Endothelial cell (in vitro differentiated cells): Measurements from ENCODE around the gene TRDN. TPM values are rescaled to one million over a fixed set of nuclear protein-coding genes. Genes with fewer than 3 reads are reported as not detected.

Experiments
- DNase-seq: peaks from one replicate; pipeline ENCODE4 v3.0.0; 2021; ENCODE audit warnings: low spot score
- H3K27ac Mint-ChIP-seq: one replicate; pipeline ENCODE4 v1.8.0; 2021; ENCODE audit warnings: mixed read lengths, inconsistent platforms; ENCODE audit not compliant: unreplicated experiment
- H3K27me3 Mint-ChIP-seq: one replicate; pipeline ENCODE4 v1.8.0; 2021; ENCODE audit warnings: mild to moderate bottlenecking, moderate library complexity, mixed read lengths, inconsistent platforms; ENCODE audit not compliant: unreplicated experiment
- H3K36me3 Mint-ChIP-seq: one replicate; pipeline ENCODE4 v1.8.0; 2021; ENCODE audit warnings: mild to moderate bottlenecking, low read depth, mixed read lengths, inconsistent platforms; ENCODE audit not compliant: unreplicated experiment
- H3K4me1 Mint-ChIP-seq: one replicate; pipeline ENCODE4 v1.8.0; 2021; ENCODE audit warnings: mild to moderate bottlenecking, mixed read lengths, inconsistent platforms; ENCODE audit not compliant: unreplicated experiment
- H3K4me3 Mint-ChIP-seq: one replicate; pipeline ENCODE4 v1.8.0; 2021; ENCODE audit warnings: mild to moderate bottlenecking, mixed read lengths, inconsistent platforms; ENCODE audit not compliant: unreplicated experiment
- H3K9me3 Mint-ChIP-seq: one replicate; pipeline ENCODE4 v1.8.0; 2021; ENCODE audit warnings: mixed read lengths, inconsistent platforms; ENCODE audit not compliant: unreplicated experiment
- total RNA-seq: library from RNA; stranded (reverse); fragmentation: NEBNext Ultra II Directional; extraction: Animal tissue kit (Norgen Biotek cat#: 25700); gene quantifications from one replicate; pipeline ENCODE4 v1.2.1, GENCODE V29; 2021; ENCODE audit not compliant: unreplicated experiment
- TF ChIP-seq, protein P1 (sequence below): fragments of 200-600 bp; sonication (generic); IDR thresholded peaks from one replicate; pipeline ENCODE4 v1.5.0; 2021; ENCODE audit warnings: antibody characterized with exemption; ENCODE audit not compliant: unreplicated experiment

TRDN gene
- total RNA-seq, 1 donor from 2014 or later: 9.1 TPM

DNA sequence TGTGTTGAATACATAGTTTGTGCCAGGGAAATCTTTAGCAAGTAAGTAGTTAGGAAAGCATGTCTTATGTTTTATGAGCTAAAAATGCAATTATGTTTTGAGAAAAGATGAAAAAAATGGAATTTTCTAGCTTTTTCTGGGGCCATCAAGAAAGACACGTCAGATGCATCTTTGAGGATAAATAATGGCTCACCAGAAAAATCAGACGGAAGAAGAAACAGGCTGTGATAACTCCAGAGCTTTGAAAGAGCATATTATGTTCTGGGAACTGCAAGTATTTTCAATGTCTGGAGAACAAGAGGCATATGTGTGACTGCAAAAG is 467.0 kb downstream of the TRDN start:
- Mint-ChIP-seq H3K4me1 (no peaks in the 10 kb centered on the region), H3K27ac (no peak overlapping the region), H3K4me3 (no peak overlapping the region), H3K36me3 (no peaks in the 10 kb centered on the region), H3K9me3 (no peaks in the 10 kb centered on the region), H3K27me3 (peaks cover 2% of the 10 kb centered on the region)
- DNase-seq: no peak
- TF ChIP-seq, protein P1, sequence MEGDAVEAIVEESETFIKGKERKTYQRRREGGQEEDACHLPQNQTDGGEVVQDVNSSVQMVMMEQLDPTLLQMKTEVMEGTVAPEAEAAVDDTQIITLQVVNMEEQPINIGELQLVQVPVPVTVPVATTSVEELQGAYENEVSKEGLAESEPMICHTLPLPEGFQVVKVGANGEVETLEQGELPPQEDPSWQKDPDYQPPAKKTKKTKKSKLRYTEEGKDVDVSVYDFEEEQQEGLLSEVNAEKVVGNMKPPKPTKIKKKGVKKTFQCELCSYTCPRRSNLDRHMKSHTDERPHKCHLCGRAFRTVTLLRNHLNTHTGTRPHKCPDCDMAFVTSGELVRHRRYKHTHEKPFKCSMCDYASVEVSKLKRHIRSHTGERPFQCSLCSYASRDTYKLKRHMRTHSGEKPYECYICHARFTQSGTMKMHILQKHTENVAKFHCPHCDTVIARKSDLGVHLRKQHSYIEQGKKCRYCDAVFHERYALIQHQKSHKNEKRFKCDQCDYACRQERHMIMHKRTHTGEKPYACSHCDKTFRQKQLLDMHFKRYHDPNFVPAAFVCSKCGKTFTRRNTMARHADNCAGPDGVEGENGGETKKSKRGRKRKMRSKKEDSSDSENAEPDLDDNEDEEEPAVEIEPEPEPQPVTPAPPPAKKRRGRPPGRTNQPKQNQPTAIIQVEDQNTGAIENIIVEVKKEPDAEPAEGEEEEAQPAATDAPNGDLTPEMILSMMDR: no peak

DNA sequence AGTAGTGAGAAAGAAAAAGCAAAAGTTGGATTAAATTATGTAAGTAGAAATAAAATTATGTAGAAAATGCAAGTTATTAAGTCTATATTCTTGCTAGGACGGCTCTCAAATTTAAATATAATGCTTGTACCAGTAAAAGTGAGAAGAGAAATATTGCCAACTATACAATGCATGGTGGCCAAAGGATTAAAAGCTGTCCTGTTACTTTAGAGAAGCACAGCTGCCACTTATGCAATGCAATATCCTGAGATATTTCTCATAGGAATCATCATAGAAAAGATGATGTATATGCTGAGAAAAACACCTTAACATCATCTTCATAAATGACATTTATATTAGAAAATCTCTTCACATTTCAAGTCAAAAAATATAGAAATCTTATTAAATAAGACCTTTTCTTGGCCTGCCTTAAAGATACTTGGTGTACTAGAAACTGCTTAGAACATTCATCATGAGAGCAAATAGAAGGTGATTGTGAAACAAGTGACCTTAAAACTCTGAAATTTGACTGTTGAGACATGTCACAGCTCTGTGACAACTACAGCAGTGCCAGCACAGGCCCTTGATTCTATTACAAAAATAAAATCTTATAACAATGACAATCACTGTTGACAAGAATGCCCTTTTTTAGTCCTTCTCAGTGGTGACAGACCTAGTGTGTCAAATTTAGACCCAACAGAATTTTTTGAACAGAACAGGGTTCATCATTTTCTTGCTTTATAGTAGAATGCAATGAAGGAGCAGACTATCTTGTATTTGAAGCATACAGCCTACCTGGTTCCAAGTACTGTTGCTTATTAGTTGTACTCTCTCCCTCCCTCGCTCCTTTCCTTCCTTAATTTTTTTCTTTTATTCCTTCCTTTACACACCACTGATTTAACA is 467.6 kb downstream of the TRDN start:
- no peak for DNase-seq
- H3K36me3 Mint-ChIP-seq: no peaks in the 10 kb centered on the region
- no peak overlapping the region for H3K27ac Mint-ChIP-seq
- TF ChIP-seq, protein P1: no peak
- H3K4me3 Mint-ChIP-seq: no peak overlapping the region
- H3K9me3 Mint-ChIP-seq: no peaks in the 10 kb centered on the region
- no peaks in the 10 kb centered on the region for H3K4me1 Mint-ChIP-seq
- H3K27me3 Mint-ChIP-seq: peaks cover 2% of the 10 kb centered on the region

DNA sequence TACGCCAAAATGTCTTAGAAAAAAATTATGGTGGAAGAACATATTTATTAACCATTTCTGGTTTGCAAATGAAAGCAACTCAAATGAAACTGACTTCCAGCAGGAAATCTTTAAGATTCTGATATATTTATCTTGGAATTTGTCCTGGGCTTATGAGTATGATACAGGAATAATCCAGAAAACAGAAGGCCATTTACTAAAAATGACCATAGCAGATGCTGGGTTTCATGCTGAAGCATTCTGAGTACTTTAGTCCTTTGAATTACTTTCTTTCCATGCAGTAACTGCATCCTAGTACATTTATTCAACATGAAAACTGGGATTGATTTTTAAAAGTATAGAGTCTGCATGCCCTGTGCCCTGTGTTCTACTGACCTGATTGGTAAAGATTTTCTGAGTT is 468.3 kb downstream of the TRDN start:
- Mint-ChIP-seq H3K4me3 (no peak overlapping the region), H3K36me3 (no peaks in the 10 kb centered on the region), H3K4me1 (no peaks in the 10 kb centered on the region), H3K9me3 (no peaks in the 10 kb centered on the region), H3K27me3 (peaks cover 2% of the 10 kb centered on the region), H3K27ac (no peak overlapping the region)
- DNase-seq: no peak
- TF ChIP-seq, protein P1: no peak

Other genes with a start within 250 kb of the TRDN start
- gene NKAIN2, start 166.9 kb upstream of the TRDN start, total RNA-seq: 9.5 TPM